Left ventricle myocardium superior (tissue), 1 donor: Measurements from ENCODE around the gene GNG5. TPM values are rescaled to one million over a fixed set of nuclear protein-coding genes. Genes with fewer than 3 reads are reported as not detected.
"Not testable (repeated sequence)": the region's sequence is repeated elsewhere in the genome, so short reads cannot be mapped to it uniquely, and the experiment has no call there.

Experiments used
- ATAC-seq: fragments of 200-7000 bp; cut with Tn5 transposase; one replicate; pipeline ENCODE4 v1.9.1; 2020; ENCODE audit warnings: mild to moderate bottlenecking, moderate library complexity
- DNase-seq: peaks from one replicate; pipeline ENCODE4 v3.0.0-alpha.2; 2020
- intact Hi-C: fragments of 100-400 bp; cut with micrococcal nuclease; formaldehyde crosslinking; loops from one replicate; pipeline ENCODE4 v1.11.0; 2022
- long read RNA-seq: library from polyadenylated mRNA; unstranded; transcript quantifications from one replicate; pipeline ENCODE4 v2.0.0, GENCODE V29; 2021
- total RNA-seq: library from RNA; stranded (reverse); fragmentation: NEBNext Ultra II Directional; extraction: Animal tissue kit (Norgen Biotek cat#: 25700); gene quantifications from one replicate; pipeline ENCODE4 v1.2.1, GENCODE V29; 2021
- donor health status: DM: no; HTN: yes; CAD: no; lungs with severe emphysema.

Gene GNG5
- 213 TPM for total RNA-seq
- long read RNA-seq, transcript GNG5-201 (3 exons, 920 nt): major isoform, 232 of 240 reads
- long read RNA-seq, transcript GNG5-202 (4 exons, 790 nt): minor isoform, 5 of 240 reads
- long read RNA-seq, partial matches to known transcripts: 2 of 240 reads
- long read RNA-seq, other reads (novel, unspliced or antisense): 1 of 240 reads

- peak; percentile 96 for ATAC-seq
- DNase-seq: peak; percentile 100
- intact Hi-C loops: no loop called here
Measured at GRCh38 chr1:84506002-84506728, at the start of gene GNG5, which contains the start of gene SPATA1. GNG5 (minus strand) TSS chr1:84506581; CDS start chr1:84506091, 490 bp downstream. SPATA1 (plus strand) TSS chr1:84506386; CDS start chr1:84516360, 9,974 bp downstream.

GRCh38 chr1:84550826-84551225 lies 44.4 kb upstream of the GNG5 start:
- no peak for DNase-seq
- no peak for ATAC-seq

GRCh38 chr1:84541679-84542078 lies 35.3 kb upstream of the GNG5 start:
- DNase-seq: no peak
- no peak for ATAC-seq
- intact Hi-C loops: no loop called here

More at GRCh38 chr1:84550826-84551225, 44.4 kb upstream of the GNG5 start:
- intact Hi-C loops: no loop called here

- DNase-seq: no peak
- ATAC-seq: no peak
- intact Hi-C loops: no loop called here
Measured at GRCh38 chr1:84540759-84541158, 34.4 kb upstream of the GNG5 start.

- intact Hi-C loops: no loop called here
- DNase-seq (no peak), ATAC-seq (no peak)
Measured at GRCh38 chr1:84539972-84540371, 33.6 kb upstream of the GNG5 start.

- no peak for DNase-seq
- no peak for ATAC-seq
- intact Hi-C loops: no loop called here
Measured at GRCh38 chr1:84538599-84538998, 32.2 kb upstream of the GNG5 start.

- DNase-seq: no peak
- ATAC-seq: no peak
- intact Hi-C loops: no loop called here
Measured at GRCh38 chr1:84525779-84526178, 19.4 kb upstream of the GNG5 start.

GRCh38 chr1:84524590-84524989 lies 18.2 kb upstream of the GNG5 start:
- DNase-seq: no peak
- ATAC-seq: no peak
- intact Hi-C loops: no loop called here

GRCh38 chr1:84510668-84511067 lies 4.3 kb upstream of the GNG5 start:
- no peak for ATAC-seq
- intact Hi-C loops: no loop called here
- DNase-seq: no peak

- DNase-seq: no peak
- intact Hi-C loops: no loop called here
- ATAC-seq: no peak
Measured at GRCh38 chr1:84510165-84510564, 3.8 kb upstream of the GNG5 start.

- ATAC-seq (no peak), DNase-seq (no peak)
- intact Hi-C loops: no loop called here
Measured at GRCh38 chr1:84509029-84509428, 2.6 kb upstream of the GNG5 start.

GRCh38 chr1:84508510-84508909 lies 2.1 kb upstream of the GNG5 start:
- intact Hi-C loops: no loop called here
- no peak for ATAC-seq
- no peak for DNase-seq

GRCh38 chr1:84507887-84508286 lies 1.5 kb upstream of the GNG5 start:
- intact Hi-C loops, DNase-seq, ATAC-seq: not testable (repeated sequence)

- ATAC-seq (no peak), DNase-seq (no peak)
- intact Hi-C loops: no loop called here
Measured at GRCh38 chr1:84506729-84507453, 510 bp upstream of the GNG5 start.

- ATAC-seq: peak; percentile 77
- intact Hi-C loops: no loop called here
- peak; percentile 85 for DNase-seq
Measured at GRCh38 chr1:84505493-84506001, 834 bp downstream of the GNG5 start.

- ATAC-seq: no peak
- intact Hi-C loops: no loop called here
Measured at GRCh38 chr1:84504580-84505492, 1.5 kb downstream of the GNG5 start.

GRCh38 chr1:84502927-84503326 lies 3.5 kb downstream of the GNG5 start:
- ATAC-seq: no peak
- DNase-seq: no peak
- intact Hi-C loops: no loop called here

More at GRCh38 chr1:84504580-84505492, 1.5 kb downstream of the GNG5 start:
- no peak for DNase-seq

GRCh38 chr1:84497631-84498275 lies 8.6 kb downstream of the GNG5 start:
- intact Hi-C loops: no loop called here
- ATAC-seq: no peak
- no peak for DNase-seq

- DNase-seq: no peak
- ATAC-seq: no peak
- intact Hi-C loops: no loop called here
Measured at GRCh38 chr1:84496498-84496897, 9.9 kb downstream of the GNG5 start.
